Stomach (tissue), 9 donors: ENCODE results near the gene EPHA10. TPM values are rescaled to one million over a fixed set of nuclear protein-coding genes. Genes with fewer than 3 reads are reported as not detected.

Experiments used
- DNase-seq, 2 donors: peaks; one replicate each; pipeline versions ENCODE4 v3.0.0 to v3.0.0-alpha.2; 2013 to 2019
- H3K27ac ChIP-seq, 5 donors: fragments of 200-600 bp in 4 of 5; sonication (generic) in 4 of 5; one replicate each; pipeline ENCODE4 v1.5.1; 2013 to 2019; ENCODE audit warnings: mild to moderate bottlenecking in 1 of 5, moderate library complexity in 1 of 5
- H3K27me3 ChIP-seq, 3 donors: fragments of 200-600 bp; sonication (generic); one replicate each; pipeline ENCODE4 v1.5.1; 2017 to 2019; ENCODE audit warnings: mixed run types in 1 of 3
- H3K36me3 ChIP-seq, 4 donors: fragments of 200-600 bp; sonication (generic); 1 replicate in 3 of 4; 2 replicates in 1 of 4; pipeline ENCODE4 v1.5.1; 2016 to 2019
- H3K4me1 ChIP-seq, 4 donors: fragments of 200-600 bp; sonication (generic); one replicate each; pipeline ENCODE4 v1.5.1; 2016 to 2019
- H3K4me3 ChIP-seq, 4 donors: fragments of 200-600 bp; sonication (generic) in 3 of 4; one replicate each; pipeline ENCODE4 v1.5.1; 2016 to 2019; ENCODE audit warnings: mild to moderate bottlenecking in 1 of 4
- H3K9me3 ChIP-seq, 4 donors: fragments of 200-600 bp; sonication (generic); one replicate each; pipeline ENCODE4 v1.5.1; 2016 to 2019
- CTCF ChIP-seq, 7 experiments: fragments of 450-650 bp in 4 of 7; fragments of 200-600 bp in 3 of 7; sonication (generic) in 3 of 7; IDR thresholded peaks; one replicate each; pipeline ENCODE4 v1.5.1; 2016 to 2019; ENCODE audit warnings: antibody characterized with exemption in 7 of 7, control low read depth in 2 of 7, mild to moderate bottlenecking in 1 of 7
- EP300 ChIP-seq: sonication (generic); formaldehyde crosslinking; IDR thresholded peaks from one replicate; pipeline ENCODE4 v1.6.1; 2017; ENCODE audit warnings: antibody characterized with exemption
- POLR2A ChIP-seq, 4 donors: fragments of 450-650 bp; IDR thresholded peaks; one replicate each; pipeline ENCODE4 v1.6.1; 2016; ENCODE audit warnings: antibody characterized with exemption in 4 of 4, control low read depth in 2 of 4, mild to moderate bottlenecking in 1 of 4, moderate library complexity in 1 of 4
- POLR2AphosphoS5 ChIP-seq, 3 donors: sonication (generic); formaldehyde crosslinking; IDR thresholded peaks; one replicate each; pipeline ENCODE4 v1.6.1; 2016; ENCODE audit warnings: antibody characterized with exemption in 3 of 3
- WGBS, 5 donors: extraction: QIAGEN DNeasy Blood & Tissue Kit in 3 of 5; methylation state at CpG; one replicate each; pipeline versions ENCODE4 v1.1.5 to v1.1.7; 2013 to 2018; 5-methylcytosine and 5-hydroxymethylcytosine counted together
- intact Hi-C: fragments of 100-400 bp; cut with DNase I; formaldehyde crosslinking; loops from one replicate; pipeline ENCODE4 v1.15.1; 2023; ENCODE audit warnings: low total_unique reads
- polyA plus RNA-seq, 3 donors: library from polyadenylated mRNA; stranded (reverse); fragments of 200-250 nt; gene quantifications; one replicate each; pipeline ENCODE4 v1.2.3, GENCODE V29; 2013
- total RNA-seq, 5 donors: library from RNA; depleted of rRNA; stranded (reverse); fragments of >200 nt; gene quantifications; one replicate each; pipeline versions ENCODE4 v1.1.0 to v1.2.3, GENCODE V29; 2014 to 2016
- donor health status: healthy with polysubstance abuse.
- donor health status: Bipolar disorder and iron deficiency.
- donor health status: healthy.

The EPHA10 gene
- total and polyA plus RNA-seq, 8 donors, result 0.18 to 212 (median 1.8) TPM; not detected in 1

GRCh38 chr1:37682334-37682987 lies 82.5 kb downstream of the EPHA10 start:
- peaks cover 30 to 65% (median 57%) of the 10 kb centered on the region in 4 donors for H3K36me3 ChIP-seq
- H3K27me3 ChIP-seq, result no peaks in the 10 kb centered on the region
- intact Hi-C loops, result loop anchor here (5.0 kb wide), 1 partner anchor 80 kb away; no protein-coding TSS in a partner anchor
- 72 to 76% (median 74%) methylated on average over 5 of the region's 5 CpGs for WGBS, 5 donors
- TF ChIP-seq POLR2A (IDR thresholded peaks at IDR 0.05) (no peak), CTCF (IDR thresholded peaks at IDR 0.05) (peak in 5 of 7 experiments; percentile 56 to 88 (median 72)), EP300 (no peak)
- H3K4me3 ChIP-seq, result no peak overlapping the region
- H3K27ac ChIP-seq, result no peak overlapping the region
- peaks cover 0 to 2% (median 0%) of the 10 kb centered on the region in 4 donors for H3K4me1 ChIP-seq
- H3K9me3 ChIP-seq, result no peaks in the 10 kb centered on the region
- DNase-seq, result peak; percentile 70 to 85

- WGBS, 5 donors, result 79 to 87% (median 83%) methylated on average over 3 of the region's 3 CpGs
- Histone ChIP-seq H3K27ac (no peak overlapping the region), H3K36me3 (peaks cover 22 to 49% (median 42%) of the 10 kb centered on the region in 4 donors), H3K4me1 (peaks cover 0 to 9% (median 0%) of the 10 kb centered on the region in 4 donors), H3K9me3 (no peaks in the 10 kb centered on the region), H3K4me3 (no peak overlapping the region), H3K27me3 (no peaks in the 10 kb centered on the region)
- no peak for DNase-seq
- intact Hi-C loops, result loop anchor here (5.0 kb wide), 1 partner anchor 79 kb away; no protein-coding TSS in a partner anchor
- no peak for TF ChIP-seq EP300
- no peak for TF ChIP-seq POLR2A (IDR thresholded peaks at IDR 0.05)
- no peak for TF ChIP-seq CTCF (IDR thresholded peaks at IDR 0.05)
- no peak for TF ChIP-seq POLR2AphosphoS5 (IDR thresholded peaks at IDR 0.05)
These were observed 84.0 kb downstream of the EPHA10 start for GRCh38 chr1:37680933-37681332.

- H3K9me3 ChIP-seq, result no peaks in the 10 kb centered on the region
- DNase-seq, result no peak
- peaks cover 1 to 18% (median 11%) of the 10 kb centered on the region in 4 donors for H3K36me3 ChIP-seq
- WGBS, 5 donors, result 61 to 89% (median 87%) methylated on average over 5 of the region's 5 CpGs
- no peak overlapping the region for H3K4me3 ChIP-seq
- no peak overlapping the region for H3K27ac ChIP-seq
- intact Hi-C loops, result loop anchor here (5.0 kb wide), 1 partner anchor 176 kb away; no protein-coding TSS in a partner anchor
- H3K27me3 ChIP-seq, result peaks cover 0 to 3% (median 0%) of the 10 kb centered on the region in 3 donors
- TF ChIP-seq POLR2A (IDR thresholded peaks at IDR 0.05), result no peak
- no peak for TF ChIP-seq EP300
- H3K4me1 ChIP-seq, result peaks cover 0 to 12% (median 0%) of the 10 kb centered on the region in 4 donors
These were observed 87.1 kb downstream of the EPHA10 start for GRCh38 chr1:37677808-37678207.

- peaks cover 0 to 15% (median 7%) of the 10 kb centered on the region in 4 donors for H3K36me3 ChIP-seq
- peaks cover 0 to 10% (median 0%) of the 10 kb centered on the region in 3 donors for H3K27me3 ChIP-seq
- DNase-seq, result no peak
- 63 to 72% (median 64%) methylated on average over 4 of the region's 4 CpGs for WGBS, 5 donors
- no peak for TF ChIP-seq POLR2A (IDR thresholded peaks at IDR 0.05)
- TF ChIP-seq EP300, result no peak
- TF ChIP-seq POLR2AphosphoS5 (IDR thresholded peaks at IDR 0.05), result no peak
- no peak for TF ChIP-seq CTCF (IDR thresholded peaks at IDR 0.05)
- peaks cover 0 to 12% (median 0%) of the 10 kb centered on the region in 4 donors for H3K4me1 ChIP-seq
- no peak overlapping the region for H3K27ac ChIP-seq
- intact Hi-C loops, result loop anchor here (5.0 kb wide), 1 partner anchor 175 kb away; no protein-coding TSS in a partner anchor
- no peak overlapping the region for H3K4me3 ChIP-seq
- H3K9me3 ChIP-seq, result no peaks in the 10 kb centered on the region
These were observed 87.8 kb downstream of the EPHA10 start for GRCh38 chr1:37677143-37677439.
